Stimulated activated CD4-positive, alpha-beta T cell treated with anti-CD3 and anti-CD28 coated beads, TNF-alpha, amount 100 ng/mL, for 48 hours (primary cell): ENCODE results near the gene CLTCL1.
"Not testable (repeated sequence)": the region's sequence is repeated elsewhere in the genome, so short reads cannot be mapped to it uniquely, and the experiment has no call there.

Source experiments
- DNase-seq, 3 donors: peaks; one replicate each; pipeline ENCODE4 v3.0.0-alpha.2; 2020; ENCODE audit warnings: low read depth in 3 of 3

Gene CLTCL1

GRCh38 chr22:19175602-19176174, 115.8 kb downstream of the CLTCL1 start:
- DNase-seq, result no peak

GRCh38 chr22:19175026-19175601, 116.4 kb downstream of the CLTCL1 start:
- no peak for DNase-seq

- no peak for DNase-seq
Observed at GRCh38 chr22:19174106-19175025, 117.2 kb downstream of the CLTCL1 start.

- DNase-seq, result no peak
Observed at GRCh38 chr22:19173047-19174035, 118.2 kb downstream of the CLTCL1 start.

GRCh38 chr22:19172213-19173046, 119.1 kb downstream of the CLTCL1 start:
- no peak for DNase-seq

GRCh38 chr22:19169947-19170318, 121.6 kb downstream of the CLTCL1 start:
- DNase-seq, result no peak

GRCh38 chr22:19169002-19169946, 122.2 kb downstream of the CLTCL1 start:
- DNase-seq, result no peak

- no peak for DNase-seq
Observed at GRCh38 chr22:19168088-19168890, 123.2 kb downstream of the CLTCL1 start.

GRCh38 chr22:19167106-19167869, 124.2 kb downstream of the CLTCL1 start:
- no peak for DNase-seq

- no peak for DNase-seq
Observed at GRCh38 chr22:19166421-19166820, 125.1 kb downstream of the CLTCL1 start.

- no peak for DNase-seq
Observed at GRCh38 chr22:19164425-19164824, 127.1 kb downstream of the CLTCL1 start.

- not testable (repeated sequence) for DNase-seq
Observed at GRCh38 chr22:19158649-19159048, 132.9 kb downstream of the CLTCL1 start.

GRCh38 chr22:19156109-19156508, 135.4 kb downstream of the CLTCL1 start:
- not testable (repeated sequence) for DNase-seq

GRCh38 chr22:19152942-19153883, 138.3 kb downstream of the CLTCL1 start:
- no peak for DNase-seq

- no peak for DNase-seq
Observed at GRCh38 chr22:19151329-19152191, 140.0 kb downstream of the CLTCL1 start.
